ENCODE data around the gene UNC13B. TPM values are rescaled to one million over a fixed set of nuclear protein-coding genes. Genes with fewer than 3 reads are reported as not detected.

UNC13B gene
- total and polyA plus RNA-seq, 9 of the 15 experiments (the other 6 are each of a cell fraction or from before 2014, with no cell fraction given): 2.4 to 11.5 (median 8.6) TPM

GRCh38 chr9:35277171-35277520 lies 115.3 kb downstream of the UNC13B start:
- H3K9me3 ChIP-seq (replicated peaks; ENCODE audit: control insufficient read depth, insufficient read depth, low read depth, low read length): no peaks in the 10 kb centered on the region
- in situ Hi-C loops (cut with MboI) (loop anchor here (10.0 kb wide), 1 partner anchor 278 kb away; no protein-coding TSS in a partner anchor), intact Hi-C loops (cut with micrococcal nuclease) (no loop called here)
- DNase-seq (ENCODE audit: extremely low read depth in 1 of 4, low spot score in 3 of 4): no peak
- no peaks in the 10 kb centered on the region for H3K4me1 ChIP-seq (replicated peaks in 1 of 2; ENCODE audit: control insufficient read depth in 2 of 2, insufficient read depth in 2 of 2, low read length in 2 of 2)
- no peaks in the 10 kb centered on the region for H3K27me3 ChIP-seq (ENCODE audit: control insufficient read depth in 2 of 2, insufficient read depth in 2 of 2, low read length in 2 of 2)
- ChIA-PET POLR2A (interaction anchor here (1.0 kb wide), 1 partner anchor 22 kb away, joined by 4 read pairs; no protein-coding TSS in a partner anchor), CTCF (ENCODE audit: low intra/inter-chr PET ratio) (no interaction called here)
- no peak overlapping the region for H3K4me3 ChIP-seq
- no peak for ATAC-seq
- no peaks in the 10 kb centered on the region for H3K36me3 ChIP-seq (ENCODE audit: control insufficient read depth, insufficient read depth, low read length)
- no peak for FAIRE-seq
- H4K20me1 ChIP-seq (replicated peaks; ENCODE audit: control insufficient read depth, insufficient read depth, low read length): no peaks in the 10 kb centered on the region
- H3K9me1 ChIP-seq (ENCODE audit: control insufficient read depth, insufficient read depth, low read length): no peaks in the 10 kb centered on the region
- WGBS (ENCODE audit: insufficient coverage, low coverage, missing lambda C conversion rate): 13% methylated on average over 1 of the region's 1 CpG
- no peak overlapping the region for H3K27ac ChIP-seq (ENCODE audit: extremely low read depth, low read depth, low read length)
- H3K79me2 ChIP-seq (ENCODE audit: control insufficient read depth, insufficient read depth, low read length): no peaks in the 10 kb centered on the region
- H3K4me2 ChIP-seq (ENCODE audit: insufficient read depth, low read length): no peak overlapping the region
- no TSS peak for BruUV-seq (replicated peaks)
- no peak overlapping the region for H3K9ac ChIP-seq (ENCODE audit: insufficient read depth in 1 of 2, low read depth in 2 of 2, low read length in 2 of 2)
- H2AFZ ChIP-seq (ENCODE audit: low read depth, low read length): no peak overlapping the region
- TF ChIP-seq ZNF407 (IDR thresholded peaks at IDR 0.05; ENCODE audit: low read depth): no peak
- no peak for TF ChIP-seq SREBF2 (CRISPR knock-in tag; IDR thresholded peaks at IDR 0.05)
- no peak for TF ChIP-seq MEF2D (tag; conservative IDR thresholded peaks at IDR 0.05; ENCODE audit: low read depth)
- TF ChIP-seq ZC3H4 (CRISPR knock-in tag; IDR thresholded peaks at IDR 0.05; ENCODE audit: borderline replicate concordance): no peak
- TF ChIP-seq SLC30A9 (CRISPR knock-in tag; IDR thresholded peaks at IDR 0.05): no peak
- no peak for TF ChIP-seq HMGXB4 (CRISPR knock-in tag; IDR thresholded peaks at IDR 0.05)
- no peak for TF ChIP-seq ARHGAP35 (IDR thresholded peaks at IDR 0.05; ENCODE audit: partially characterized antibody)
- TF ChIP-seq RNF219 (CRISPR knock-in tag; IDR thresholded peaks at IDR 0.05): no peak
- TF ChIP-seq ZNF445 (CRISPR knock-in tag; IDR thresholded peaks at IDR 0.05; ENCODE audit: low read depth): no peak
- no peak for TF ChIP-seq ZNF696 (CRISPR knock-in tag; conservative IDR thresholded peaks at IDR 0.05)
- no peak for TF ChIP-seq ZNF644 (tag; IDR thresholded peaks at IDR 0.05; ENCODE audit: low read depth)
